ENCODE results near the gene PLEKHN1.
"Not testable (repeated sequence)": the region's sequence is repeated elsewhere in the genome, so short reads cannot be mapped to it uniquely, and the experiment has no call there.

The PLEKHN1 gene

DNA sequence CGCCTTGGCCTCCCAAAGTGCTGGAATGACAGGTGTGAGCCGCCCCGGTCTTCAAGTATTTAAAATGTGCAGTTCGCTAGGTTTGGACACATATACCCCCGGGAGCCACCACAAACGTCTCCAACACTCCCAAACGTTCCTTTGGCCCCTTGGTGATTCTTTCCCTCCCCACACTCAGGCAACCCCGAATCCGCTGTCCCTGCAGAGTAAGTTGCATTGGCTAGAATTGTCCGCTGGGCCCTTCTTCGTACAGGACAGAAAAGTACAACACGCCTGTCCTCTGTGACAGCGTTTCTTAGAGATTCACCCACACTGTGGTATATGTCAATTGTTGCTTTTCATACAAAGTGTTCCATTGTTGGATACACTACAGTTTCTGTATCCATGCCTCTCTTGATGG lies 18.8 kb downstream of the PLEKHN1 start:
- TF ChIP-seq CTCF (IDR thresholded peaks at IDR 0.05; ENCODE audit: extremely low read depth, missing control alignments), result no peak
- DNase-seq (ENCODE audit: low spot score), result no peak

DNA sequence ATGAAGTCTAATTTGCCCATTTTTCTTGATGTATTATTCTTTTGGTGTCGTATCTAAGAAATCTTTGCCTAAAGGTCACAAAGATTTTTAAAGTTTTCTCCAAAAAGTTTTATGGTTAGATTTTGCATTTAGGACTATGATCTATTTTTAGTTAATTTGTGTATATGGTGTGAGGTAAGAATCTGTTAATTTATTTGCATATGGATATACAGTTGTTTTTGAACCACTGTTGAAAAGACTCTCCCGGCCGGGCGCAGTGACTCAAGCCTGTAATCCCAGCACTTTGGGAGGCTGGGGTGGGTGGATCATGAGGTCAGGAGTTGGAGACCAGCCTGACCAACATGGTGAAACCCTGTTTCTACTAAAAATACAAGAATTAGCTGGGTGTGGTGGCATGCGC lies 21.8 kb downstream of the PLEKHN1 start:
- not testable (repeated sequence) for DNase-seq (ENCODE audit: low spot score)

GRCh38 chr1:991275-991674 lies 25.0 kb downstream of the PLEKHN1 start:
- DNase-seq (ENCODE audit: low spot score), result not testable (repeated sequence)

GRCh38 chr1:991895-992294 lies 25.6 kb downstream of the PLEKHN1 start:
- no peak for TF ChIP-seq CTCF (IDR thresholded peaks at IDR 0.05; ENCODE audit: extremely low read depth, missing control alignments)
- no peak for DNase-seq (ENCODE audit: low spot score)

GRCh38 chr1:992362-992761 lies 26.1 kb downstream of the PLEKHN1 start:
- no peak for TF ChIP-seq CTCF (IDR thresholded peaks at IDR 0.05; ENCODE audit: extremely low read depth, missing control alignments)
- no peak for DNase-seq (ENCODE audit: low spot score)

GRCh38 chr1:993379-993995 lies 27.2 kb downstream of the PLEKHN1 start:
- no peak for TF ChIP-seq CTCF (IDR thresholded peaks at IDR 0.05; ENCODE audit: extremely low read depth, missing control alignments)
- no peak for DNase-seq (ENCODE audit: low spot score)

DNA sequence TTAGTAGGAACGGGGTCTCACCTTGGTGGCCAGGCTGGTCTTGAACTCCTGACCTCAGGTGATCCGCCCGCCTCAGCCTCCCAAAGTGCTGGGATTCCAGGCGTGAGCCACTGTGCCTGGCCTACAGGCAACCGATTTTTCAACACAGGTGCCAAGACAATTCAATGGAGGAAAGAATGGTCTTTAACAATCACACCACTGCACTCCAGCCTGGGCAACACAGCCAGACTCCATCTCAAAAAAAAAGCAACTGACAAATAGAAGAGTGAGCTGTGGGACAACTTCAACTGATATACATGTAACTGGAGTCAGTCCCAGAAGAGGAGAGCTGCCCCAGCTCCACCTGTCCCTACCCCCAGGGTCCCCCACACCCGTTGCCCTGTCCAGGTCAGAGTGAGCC lies 28.3 kb downstream of the PLEKHN1 start:
- DNase-seq (ENCODE audit: low spot score), result not testable (repeated sequence)

DNA sequence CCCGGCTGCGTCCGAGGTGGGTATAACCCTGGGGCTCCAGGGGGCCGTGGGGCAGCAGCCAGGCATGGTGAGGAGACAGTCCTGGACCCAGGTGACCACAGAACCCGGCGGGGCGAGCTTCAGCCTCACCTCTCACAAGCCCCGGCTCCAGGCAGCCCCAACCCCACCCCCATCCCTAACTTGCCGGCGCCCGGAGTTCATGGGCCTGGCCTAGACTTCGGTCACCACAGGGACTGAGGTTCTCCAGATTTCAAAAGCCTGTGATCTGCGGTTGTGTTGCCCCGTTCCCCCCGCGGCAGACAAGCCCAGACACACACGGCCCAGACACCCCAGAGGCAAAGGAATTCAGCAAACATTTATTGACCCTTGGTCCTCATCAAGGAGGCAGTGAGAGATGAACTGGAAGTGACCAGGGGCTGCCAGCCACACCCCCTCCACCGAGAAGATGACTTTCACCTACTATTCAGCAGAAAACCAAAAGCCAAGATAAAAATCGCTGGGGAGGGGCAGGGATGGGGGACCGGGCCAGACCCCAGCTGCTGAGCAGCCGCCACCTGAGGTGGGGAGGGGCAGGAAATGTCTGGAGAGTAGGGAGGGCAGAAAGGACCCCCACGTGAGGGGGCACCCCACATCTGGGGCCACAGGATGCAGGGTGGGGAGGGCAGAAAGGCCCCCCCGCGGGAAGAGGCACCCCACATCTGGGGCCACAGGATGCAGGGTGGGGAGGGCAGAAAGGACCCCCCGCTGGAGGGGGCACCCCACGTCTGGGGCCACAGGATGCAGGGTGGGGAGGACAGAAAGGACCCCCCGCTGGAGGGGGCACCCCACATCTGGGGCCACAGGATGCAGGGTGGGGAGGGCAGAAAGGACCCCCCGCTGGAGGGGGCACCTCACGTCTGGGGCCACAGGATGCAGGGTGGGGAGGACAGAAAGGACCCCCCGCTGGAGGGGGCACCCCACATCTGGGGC lies 29.7 kb downstream of the PLEKHN1 start:
- no peak for DNase-seq (ENCODE audit: low spot score)
- no peak for TF ChIP-seq CTCF (IDR thresholded peaks at IDR 0.05; ENCODE audit: extremely low read depth, missing control alignments)
